CD14-positive monocyte (primary cell): ENCODE results near the gene PYGL. TPM values are rescaled to one million over a fixed set of nuclear protein-coding genes. Genes with fewer than 3 reads are reported as not detected.

Experiments used
- DNase-seq, 3 donors: peaks; one replicate each; pipeline ENCODE4 v3.0.0-alpha.2; 2011 to 2022
- H2AFZ ChIP-seq: 2 replicates; pipeline ENCODE4 v1.6.0; 2012; ENCODE audit warnings: mild to moderate bottlenecking, low read depth, low read length, inconsistent platforms; ENCODE audit not compliant: insufficient read depth, poor library complexity, severe bottlenecking
- H3K27ac ChIP-seq, 2 donors: 1 replicate in 1 of 2; 2 replicates in 1 of 2; pipeline ENCODE4 v1.5.1; 2012 to 2013; ENCODE audit warnings: low read length in 2 of 2, control low read depth in 1 of 2, inconsistent platforms in 1 of 2, low read depth in 1 of 2, mild to moderate bottlenecking in 1 of 2
- H3K27me3 ChIP-seq, 2 donors: one replicate each; pipeline versions ENCODE4 v1.6.0 to v1.6.1; 2011 to 2013; ENCODE audit warnings: low read length in 2 of 2; ENCODE audit not compliant: control insufficient read depth in 2 of 2, insufficient read depth in 2 of 2
- H3K36me3 ChIP-seq, 2 donors: replicated peaks in 1 of 2; 1 replicate in 1 of 2; 2 replicates in 1 of 2; pipeline versions ENCODE4 v1.5.1 to v1.6.1; 2012 to 2013; ENCODE audit warnings: low read length in 2 of 2, control low read depth in 1 of 2, inconsistent platforms in 1 of 2, mild to moderate bottlenecking in 1 of 2; ENCODE audit not compliant: insufficient read depth in 2 of 2, control insufficient read depth in 1 of 2
- H3K4me1 ChIP-seq, 2 donors: 1 replicate in 1 of 2; 2 replicates in 1 of 2; pipeline versions ENCODE4 v1.5.1 to v1.6.1; 2012 to 2013; ENCODE audit warnings: low read length in 2 of 2, control low read depth in 1 of 2, inconsistent platforms in 1 of 2, mild to moderate bottlenecking in 1 of 2, moderate library complexity in 1 of 2; ENCODE audit not compliant: insufficient read depth in 2 of 2, control insufficient read depth in 1 of 2
- H3K4me2 ChIP-seq: replicated peaks from 2 replicates; pipeline ENCODE3; 2012; ENCODE audit warnings: low read length, moderate library complexity, mild to moderate bottlenecking; ENCODE audit not compliant: poor library complexity, severe bottlenecking; ENCODE audit errors: extremely low read depth
- H3K4me3 ChIP-seq, 3 experiments: fragments of 200-600 bp in 1 of 3; sonication (generic) in 1 of 3; replicated peaks in 1 of 3; 1 replicate in 2 of 3; 2 replicates in 1 of 3; pipeline ENCODE4 v1.5.1; 2011 to 2013; ENCODE audit warnings: low read length in 3 of 3, mild to moderate bottlenecking in 3 of 3, control low read depth in 2 of 3, low read depth in 2 of 3, inconsistent platforms in 1 of 3, moderate library complexity in 1 of 3
- H3K79me2 ChIP-seq: 2 replicates; pipeline ENCODE4 v1.6.0; 2012; ENCODE audit warnings: mild to moderate bottlenecking, control low read depth, inconsistent platforms, low read length, moderate library complexity; ENCODE audit not compliant: insufficient read depth
- H3K9ac ChIP-seq: 2 replicates; pipeline ENCODE4 v1.6.0; 2017; ENCODE audit warnings: low read length, mild to moderate bottlenecking; ENCODE audit not compliant: insufficient read depth, poor library complexity, severe bottlenecking
- H3K9me3 ChIP-seq, 2 donors: replicated peaks in 1 of 2; 1 replicate in 1 of 2; 2 replicates in 1 of 2; pipeline versions ENCODE4 v1.5.1 to v1.6.1; 2012 to 2013; ENCODE audit warnings: low read length in 2 of 2, control low read depth in 1 of 2; ENCODE audit not compliant: control insufficient read depth in 1 of 2, insufficient read depth in 1 of 2
- H4K20me1 ChIP-seq: 2 replicates; pipeline ENCODE4 v1.6.0; 2012; ENCODE audit warnings: mild to moderate bottlenecking, low read length, control low read depth, moderate library complexity; ENCODE audit not compliant: insufficient read depth
- H3K27ac Mint-ChIP-seq, 7 donors: one replicate each; pipeline ENCODE4 v1.8.0; 2020; ENCODE audit warnings: mild to moderate bottlenecking in 7 of 7, mixed read lengths in 7 of 7, moderate library complexity in 6 of 7, inconsistent platforms in 2 of 7
- H3K27me3 Mint-ChIP-seq, 3 donors: one replicate each; pipeline ENCODE4 v1.8.0; 2021 to 2022; ENCODE audit warnings: low read depth in 3 of 3, mild to moderate bottlenecking in 3 of 3, mixed read lengths in 3 of 3, moderate library complexity in 3 of 3, inconsistent platforms in 1 of 3
- H3K36me3 Mint-ChIP-seq, 2 donors: one replicate each; pipeline ENCODE4 v1.8.0; 2020; ENCODE audit warnings: mixed read lengths in 2 of 2, inconsistent platforms in 1 of 2, mild to moderate bottlenecking in 1 of 2
- H3K4me1 Mint-ChIP-seq: one replicate; pipeline ENCODE4 v1.8.0; 2020; ENCODE audit warnings: mild to moderate bottlenecking, mixed read lengths
- H3K4me3 Mint-ChIP-seq, 2 donors: one replicate each; pipeline ENCODE4 v1.8.0; 2020; ENCODE audit warnings: mild to moderate bottlenecking in 2 of 2, mixed read lengths in 2 of 2, moderate library complexity in 1 of 2
- H3K9me3 Mint-ChIP-seq, 7 donors: one replicate each; pipeline ENCODE4 v1.8.0; 2020 to 2022; ENCODE audit warnings: mixed read lengths in 7 of 7, mild to moderate bottlenecking in 6 of 7, moderate library complexity in 6 of 7, inconsistent platforms in 2 of 7
- WGBS: methylation state at CpG from one replicate; pipeline ENCODE4 v1.1.5; 2013; ENCODE audit warnings: missing lambda C conversion rate; ENCODE audit not compliant: insufficient coverage; 5-methylcytosine and 5-hydroxymethylcytosine counted together
- intact Hi-C, 2 donors: fragments of 100-400 bp; cut with micrococcal nuclease; formaldehyde crosslinking; loops; one replicate each; pipeline versions ENCODE4 v1.15.0 to v1.15.1; 2023
- polyA plus RNA-seq, 3 donors: library from polyadenylated mRNA; depleted of rRNA in 1 of 3; unstranded in 2 of 3; stranded (reverse) in 1 of 3; fragments of 300-500 nt in 2 of 3; fragments of >200 nt in 1 of 3; fragmentation: Illumina TruSeq in 2 of 3; gene quantifications; 1 replicate in 2 of 3; 2 replicates in 1 of 3; pipeline ENCODE4 v1.2.3, GENCODE V29; 2012 to 2021
- TF ChIP-seq, protein P1 (sequence below): fragments of 200-600 bp; IDR thresholded peaks from one replicate; pipeline ENCODE4 v1.8.0; 2022; ENCODE audit warnings: antibody characterized with exemption, mild to moderate bottlenecking

Gene PYGL
- polyA plus RNA-seq, 3 donors: 125 to 184 (median 166) TPM

DNA sequence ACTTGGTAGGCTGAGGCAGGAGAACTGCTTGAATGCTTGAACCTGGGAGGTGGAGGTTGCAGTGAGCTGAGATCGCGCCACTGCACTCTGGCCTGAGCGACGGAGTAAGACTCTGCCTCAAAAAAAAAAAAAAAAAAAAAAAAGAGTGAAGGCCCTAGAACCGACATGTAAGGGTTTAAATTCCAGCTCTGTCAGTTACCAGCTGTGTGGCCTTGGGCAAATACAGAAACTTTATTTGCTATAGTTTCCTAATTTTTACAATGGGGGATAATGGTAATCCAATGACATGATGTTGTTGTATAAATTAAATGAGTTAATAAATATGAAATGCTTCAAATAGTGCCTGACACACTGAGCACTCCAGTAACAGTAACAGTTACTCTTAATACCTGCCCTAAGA lies 19.6 kb upstream of the PYGL start:
- H3K27me3 Mint-ChIP-seq: no peaks in the 10 kb centered on the region
- H3K27ac Mint-ChIP-seq: no peak overlapping the region
- H3K4me1 Mint-ChIP-seq: peaks cover 35% of the 10 kb centered on the region
- H3K36me3 Mint-ChIP-seq: no peaks in the 10 kb centered on the region
- no peaks in the 10 kb centered on the region for H3K27me3 ChIP-seq
- intact Hi-C loops: no loop called here
- no peaks in the 10 kb centered on the region for H4K20me1 ChIP-seq
- DNase-seq: no peak
- no peak overlapping the region for H2AFZ ChIP-seq
- no peaks in the 10 kb centered on the region for H3K9me3 Mint-ChIP-seq
- H3K4me1 ChIP-seq: peaks cover 30 to 35% of the 10 kb centered on the region in 2 donors
- no peaks in the 10 kb centered on the region for H3K9me3 ChIP-seq
- WGBS: no CpG with 5 or more reads among the region's 5 CpGs
- no peak overlapping the region for H3K4me2 ChIP-seq
- H3K79me2 ChIP-seq: no peaks in the 10 kb centered on the region
- no peak overlapping the region for H3K4me3 ChIP-seq
- no peak overlapping the region for H3K4me3 Mint-ChIP-seq
- no peak overlapping the region for H3K9ac ChIP-seq
- no peaks in the 10 kb centered on the region for H3K36me3 ChIP-seq
- no peak overlapping the region for H3K27ac ChIP-seq
- TF ChIP-seq, protein P1, sequence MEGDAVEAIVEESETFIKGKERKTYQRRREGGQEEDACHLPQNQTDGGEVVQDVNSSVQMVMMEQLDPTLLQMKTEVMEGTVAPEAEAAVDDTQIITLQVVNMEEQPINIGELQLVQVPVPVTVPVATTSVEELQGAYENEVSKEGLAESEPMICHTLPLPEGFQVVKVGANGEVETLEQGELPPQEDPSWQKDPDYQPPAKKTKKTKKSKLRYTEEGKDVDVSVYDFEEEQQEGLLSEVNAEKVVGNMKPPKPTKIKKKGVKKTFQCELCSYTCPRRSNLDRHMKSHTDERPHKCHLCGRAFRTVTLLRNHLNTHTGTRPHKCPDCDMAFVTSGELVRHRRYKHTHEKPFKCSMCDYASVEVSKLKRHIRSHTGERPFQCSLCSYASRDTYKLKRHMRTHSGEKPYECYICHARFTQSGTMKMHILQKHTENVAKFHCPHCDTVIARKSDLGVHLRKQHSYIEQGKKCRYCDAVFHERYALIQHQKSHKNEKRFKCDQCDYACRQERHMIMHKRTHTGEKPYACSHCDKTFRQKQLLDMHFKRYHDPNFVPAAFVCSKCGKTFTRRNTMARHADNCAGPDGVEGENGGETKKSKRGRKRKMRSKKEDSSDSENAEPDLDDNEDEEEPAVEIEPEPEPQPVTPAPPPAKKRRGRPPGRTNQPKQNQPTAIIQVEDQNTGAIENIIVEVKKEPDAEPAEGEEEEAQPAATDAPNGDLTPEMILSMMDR: no peak

DNA sequence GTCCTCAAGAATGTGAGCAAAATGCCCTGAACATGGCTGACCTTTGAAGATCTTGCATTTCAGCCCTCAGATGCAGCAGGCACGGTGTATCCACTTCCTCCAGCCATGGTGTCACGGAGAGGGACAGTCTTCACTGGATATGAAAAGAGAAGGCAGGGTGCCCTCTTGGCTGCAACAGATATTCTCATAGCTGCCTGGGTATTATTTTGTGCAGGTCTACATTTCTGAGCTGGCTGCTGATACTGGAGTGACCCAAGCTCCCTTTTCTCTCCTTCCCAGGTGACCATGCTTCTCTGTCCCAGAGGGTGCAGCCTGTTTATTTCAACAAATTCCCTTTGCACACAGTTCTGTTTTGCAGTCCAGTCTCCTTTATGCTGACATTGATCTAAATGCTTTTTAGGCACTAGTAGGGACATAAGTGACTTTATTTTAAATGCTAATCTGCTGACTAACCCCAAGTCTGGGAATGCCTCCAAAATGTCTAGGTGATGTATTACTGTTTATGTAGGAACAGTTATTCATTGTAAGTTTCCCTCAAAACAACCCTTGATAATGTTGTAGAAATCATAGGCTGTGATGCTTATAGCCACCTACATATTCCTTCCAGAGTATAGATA lies 17.4 kb upstream of the PYGL start:
- Histone ChIP-seq H3K27me3 (no peaks in the 10 kb centered on the region), H3K79me2 (no peaks in the 10 kb centered on the region), H3K9ac (no peak overlapping the region), H4K20me1 (no peaks in the 10 kb centered on the region), H3K4me3 (peak overlapping the region in 1 of 3 experiments; percentile 8), H3K27ac (no peak overlapping the region), H3K9me3 (no peaks in the 10 kb centered on the region), H3K4me2 (peak overlapping the region; percentile 6), H3K36me3 (no peaks in the 10 kb centered on the region), H2AFZ (peak overlapping the region; percentile 7), H3K4me1 (peaks cover 17 to 21% of the 10 kb centered on the region in 2 donors)
- Mint-ChIP-seq H3K27me3 (no peaks in the 10 kb centered on the region), H3K9me3 (no peaks in the 10 kb centered on the region), H3K4me3 (no peak overlapping the region), H3K4me1 (peaks cover 24% of the 10 kb centered on the region), H3K27ac (no peak overlapping the region), H3K36me3 (no peaks in the 10 kb centered on the region)
- intact Hi-C loops: no loop called here
- WGBS: 0% methylated on average over 1 of the region's 2 CpGs
- DNase-seq: no peak
- TF ChIP-seq, protein P1: no peak
